Left hindlimb (tissue), 1 donor: ENCODE measurements around the gene NLRX1.
"Not testable (repeated sequence)": the region's sequence is repeated elsewhere in the genome, so short reads cannot be mapped to it uniquely, and the experiment has no call there.

Experiments
- DNase-seq: peaks from one replicate; pipeline ENCODE4 v3.0.0-alpha.2; 2018

The NLRX1 gene

DNA sequence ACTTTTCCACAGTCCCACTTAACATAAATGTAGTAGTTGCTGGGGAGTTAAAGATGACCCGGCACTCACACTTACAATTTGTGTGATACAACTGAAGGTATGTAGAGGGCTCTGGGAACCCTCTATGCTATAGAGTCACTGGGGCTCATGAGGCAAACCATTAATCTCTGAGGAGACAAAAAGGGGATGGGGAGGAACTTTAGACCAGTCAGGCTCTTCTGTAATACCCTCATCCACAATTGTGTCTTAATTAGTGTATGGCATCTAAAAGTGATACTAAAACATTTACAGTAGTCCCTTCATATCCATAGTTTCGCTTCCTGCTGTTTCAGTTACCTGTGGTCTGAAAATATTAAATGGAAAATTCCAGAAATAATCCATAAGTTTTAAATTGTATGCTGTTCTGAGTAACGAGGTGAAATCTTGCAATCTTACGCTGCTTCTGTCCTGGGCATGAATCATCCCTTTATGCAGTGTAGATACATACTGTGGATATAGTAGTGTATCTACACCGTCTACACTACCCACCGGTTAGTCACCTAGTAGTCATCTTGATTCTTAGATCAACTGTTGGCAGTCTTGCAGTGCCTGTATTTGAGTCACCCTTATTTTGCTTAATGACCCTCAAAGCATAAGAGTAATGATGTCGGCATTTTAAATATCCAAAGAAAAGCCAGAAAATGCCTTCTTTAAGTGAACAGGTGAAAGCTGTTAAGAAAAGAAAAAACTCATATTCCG is 49.8 kb downstream of the NLRX1 start:
- DNase-seq: no peak

DNA sequence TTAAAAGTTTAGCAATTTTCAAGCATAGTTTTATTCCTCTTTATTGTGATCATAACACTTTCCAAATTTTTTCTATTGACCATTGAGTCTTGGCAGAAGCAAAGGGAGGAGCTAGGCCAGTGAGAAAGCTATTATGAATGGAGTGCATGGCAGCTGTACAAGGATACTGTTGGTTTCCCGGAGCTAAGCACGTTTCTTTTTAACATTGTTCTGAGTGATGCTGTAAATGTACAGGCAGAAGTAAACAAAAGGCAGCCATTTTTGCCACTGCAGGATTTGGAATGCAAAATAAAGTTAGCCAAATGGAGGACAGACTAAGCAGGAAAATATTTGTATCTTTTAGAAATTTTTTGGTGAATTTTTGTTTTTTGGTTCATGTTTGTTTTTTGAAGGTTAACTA is 53.8 kb downstream of the NLRX1 start:
- peak; percentile 34 for DNase-seq

DNA sequence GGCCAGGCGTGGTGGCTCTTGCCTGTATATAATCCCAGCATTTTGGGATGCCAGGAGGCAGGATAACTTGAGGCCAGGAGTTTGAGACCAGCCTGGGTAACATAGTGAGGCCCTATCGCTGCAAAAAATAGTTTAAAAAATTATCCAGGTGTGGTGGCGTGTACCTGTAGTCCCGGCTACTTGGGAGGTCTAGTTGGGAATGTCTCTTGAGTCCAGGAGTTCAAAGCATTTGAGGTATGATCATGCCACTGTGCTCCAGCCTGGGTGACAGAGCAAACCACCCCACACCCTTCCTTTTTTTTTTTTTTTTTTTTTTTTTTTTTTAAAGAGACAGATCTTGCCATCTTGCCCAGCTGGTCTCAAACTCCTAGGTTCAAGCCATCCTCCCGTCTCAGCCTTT is 54.4 kb downstream of the NLRX1 start:
- DNase-seq: no peak

DNA sequence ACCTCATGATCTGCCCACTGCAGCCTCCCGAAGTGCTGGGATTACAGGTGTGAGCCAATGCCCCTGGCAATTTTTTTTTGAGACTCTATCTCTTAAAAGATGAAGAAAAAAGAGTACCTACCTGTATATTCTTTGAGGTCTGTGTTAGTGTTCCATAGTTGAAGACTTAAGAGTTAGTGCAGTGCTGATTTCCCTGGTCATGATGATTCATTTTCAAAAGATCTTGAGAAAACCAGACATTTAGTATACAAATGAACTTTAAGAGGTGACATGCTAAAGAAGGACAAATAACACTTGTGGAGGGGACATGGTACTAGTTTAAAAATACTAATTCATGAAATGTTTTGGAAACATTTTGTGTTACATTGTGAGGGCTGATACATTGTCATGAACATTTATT is 55.3 kb downstream of the NLRX1 start:
- DNase-seq: no peak

DNA sequence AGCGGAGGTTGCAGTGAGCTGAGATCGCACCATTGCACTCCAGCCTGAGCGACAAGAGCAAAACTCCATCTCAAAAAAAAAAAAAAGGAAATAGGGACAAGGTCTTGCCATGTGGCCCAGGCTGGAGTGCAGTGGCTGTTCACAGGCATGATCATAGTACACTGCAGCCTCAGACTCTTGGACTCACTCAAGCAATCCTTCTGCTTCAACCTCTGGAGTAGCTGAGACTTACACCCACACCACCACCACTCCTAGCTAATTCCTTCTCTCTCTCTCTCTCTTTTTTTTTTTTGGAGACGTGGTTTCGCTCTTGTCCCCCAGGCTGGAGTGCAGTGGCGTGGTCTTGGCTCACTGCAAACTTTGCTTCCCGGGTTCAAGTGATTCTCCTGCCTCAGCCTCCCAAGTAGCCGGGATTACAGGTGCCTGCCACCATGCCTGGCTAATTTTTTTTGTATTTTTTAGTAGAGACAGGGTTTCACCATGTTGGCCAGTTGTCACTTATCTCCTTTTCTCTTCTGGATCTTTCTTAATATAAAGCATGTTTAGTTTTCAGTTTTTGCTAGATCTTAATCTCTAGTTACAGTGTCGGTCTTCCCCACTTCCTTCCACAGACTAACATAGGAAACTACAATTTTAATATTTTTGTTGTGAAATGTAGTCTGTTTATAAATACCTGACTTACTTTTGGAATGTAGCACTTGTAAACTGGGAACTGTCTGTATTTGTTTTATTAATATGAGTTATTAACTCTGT is 60.2 kb downstream of the NLRX1 start:
- DNase-seq: not testable (repeated sequence)

DNA sequence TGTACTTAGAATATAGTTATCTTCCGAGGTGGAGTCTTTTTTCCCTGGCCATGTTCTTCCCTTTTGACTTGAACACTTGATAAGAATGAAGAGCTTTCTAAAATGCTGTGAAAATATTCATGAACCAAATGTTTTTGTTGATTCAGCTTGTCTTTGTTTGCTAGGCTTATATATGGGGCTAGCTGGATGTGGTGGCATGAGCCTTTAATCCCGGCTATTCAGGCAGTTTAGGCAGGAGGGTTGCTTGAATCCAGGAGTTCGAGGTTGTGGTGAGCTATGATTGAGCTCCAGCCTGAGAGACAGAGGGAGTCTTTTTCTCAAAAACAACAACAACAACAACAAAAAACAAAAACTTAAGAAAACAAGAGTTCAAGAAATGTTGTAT is 60.8 kb downstream of the NLRX1 start:
- DNase-seq: no peak

DNA sequence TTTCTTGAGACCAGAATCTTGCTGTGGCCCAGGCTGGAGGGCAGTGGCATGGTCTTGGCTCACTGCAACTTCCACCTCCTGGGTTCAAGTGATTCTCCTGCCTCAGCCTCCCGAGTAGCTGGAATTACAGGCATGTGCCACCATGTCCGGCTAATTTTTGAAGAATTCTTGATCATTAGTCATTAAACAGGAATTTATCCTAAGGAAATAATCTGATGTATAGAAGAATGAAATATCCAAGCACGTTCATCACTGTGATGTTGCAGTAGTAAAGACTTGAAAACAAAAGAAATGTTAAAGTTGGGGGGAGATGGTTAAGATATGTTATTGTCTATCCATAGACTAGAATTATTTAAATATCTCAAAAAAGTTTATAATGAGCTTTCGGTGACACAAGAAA is 61.2 kb downstream of the NLRX1 start:
- no peak for DNase-seq
